Prostate gland (tissue), 2 donors: Measurements from ENCODE around the gene KASH5.

ENCODE experiments used
- POLR2A ChIP-seq: fragments of 450-650 bp; IDR thresholded peaks from one replicate; pipeline ENCODE4 v1.6.1; 2016; ENCODE audit warnings: antibody characterized with exemption, mild to moderate bottlenecking
- TF ChIP-seq, protein P1 (sequence below), 4 experiments: fragments of 200-600 bp in 2 of 4; fragments of 450-650 bp in 2 of 4; sonication (generic) in 2 of 4; IDR thresholded peaks; 1 replicate in 3 of 4; 2 replicates in 1 of 4; pipeline ENCODE4 v1.5.1; 2016 to 2019; ENCODE audit warnings: antibody characterized with exemption in 4 of 4, mild to moderate bottlenecking in 2 of 4, moderate library complexity in 2 of 4

DNA sequence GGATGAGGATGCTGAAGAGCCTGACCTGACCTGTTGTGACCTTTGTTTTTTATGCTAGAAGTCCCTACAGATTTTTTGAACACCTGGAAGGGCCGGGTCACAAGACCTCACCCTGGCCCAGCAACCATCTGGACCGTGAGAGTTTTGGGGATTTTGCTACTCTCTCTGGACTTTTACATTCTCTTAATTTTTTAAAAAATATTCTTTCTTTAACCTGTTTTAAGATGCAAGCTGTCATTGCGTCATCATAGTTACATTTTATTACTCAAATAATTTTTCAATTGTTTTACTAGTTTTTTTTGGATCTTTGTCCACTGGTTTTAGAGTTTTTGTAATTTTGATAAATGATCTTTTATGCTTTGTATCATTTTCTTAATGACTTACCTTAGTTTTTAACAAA, 16.9 kb upstream of the KASH5 start:
- TF ChIP-seq, protein P1, sequence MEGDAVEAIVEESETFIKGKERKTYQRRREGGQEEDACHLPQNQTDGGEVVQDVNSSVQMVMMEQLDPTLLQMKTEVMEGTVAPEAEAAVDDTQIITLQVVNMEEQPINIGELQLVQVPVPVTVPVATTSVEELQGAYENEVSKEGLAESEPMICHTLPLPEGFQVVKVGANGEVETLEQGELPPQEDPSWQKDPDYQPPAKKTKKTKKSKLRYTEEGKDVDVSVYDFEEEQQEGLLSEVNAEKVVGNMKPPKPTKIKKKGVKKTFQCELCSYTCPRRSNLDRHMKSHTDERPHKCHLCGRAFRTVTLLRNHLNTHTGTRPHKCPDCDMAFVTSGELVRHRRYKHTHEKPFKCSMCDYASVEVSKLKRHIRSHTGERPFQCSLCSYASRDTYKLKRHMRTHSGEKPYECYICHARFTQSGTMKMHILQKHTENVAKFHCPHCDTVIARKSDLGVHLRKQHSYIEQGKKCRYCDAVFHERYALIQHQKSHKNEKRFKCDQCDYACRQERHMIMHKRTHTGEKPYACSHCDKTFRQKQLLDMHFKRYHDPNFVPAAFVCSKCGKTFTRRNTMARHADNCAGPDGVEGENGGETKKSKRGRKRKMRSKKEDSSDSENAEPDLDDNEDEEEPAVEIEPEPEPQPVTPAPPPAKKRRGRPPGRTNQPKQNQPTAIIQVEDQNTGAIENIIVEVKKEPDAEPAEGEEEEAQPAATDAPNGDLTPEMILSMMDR (IDR thresholded peaks at IDR 0.05), result no peak
- no peak for TF ChIP-seq POLR2A
